Measurements from ENCODE around the gene IFNGR2. TPM values are rescaled to one million over a fixed set of nuclear protein-coding genes. Genes with fewer than 3 reads are reported as not detected.

IFNGR2 gene
- total and polyA plus RNA-seq, 2 donors (not counting 1 experiment from before 2014, with no cell fraction given), result 96.0 to 108 TPM

- peak overlapping the region; percentile 85 for H2AFZ ChIP-seq (ENCODE audit: insufficient read depth, low read depth, low read length, poor library complexity, severe bottlenecking)
- under 1% methylated on average over 57 of the region's 68 CpGs for WGBS (ENCODE audit: insufficient coverage)
- Mint-ChIP-seq H3K9me3 (ENCODE audit: insufficient read depth) (no peaks in the 10 kb centered on the region), H3K27ac (peak overlapping the region; percentile 95), H3K4me3 (peak overlapping the region; percentile 94), H3K4me1 (peaks cover 17% of the 10 kb centered on the region), H3K27me3 (no peaks in the 10 kb centered on the region)
- H3K4me3 ChIP-seq (ENCODE audit: control extremely low read depth in 1 of 5, extremely low read depth in 1 of 5, insufficient read depth in 1 of 5, low read depth in 2 of 5, low read length in 4 of 5), result peak overlapping the region; percentile 70 to 91 (median 78)
- peak overlapping the region; percentile 81 for H3K4me2 ChIP-seq (replicated peaks; ENCODE audit: low read depth, low read length, poor library complexity, severe bottlenecking)
- ChIA-PET POLR2A (interaction anchor here (0.5 to 2.7 kb wide), 11 partner anchors 11 to 708 kb away, joined by 3 to 44 read pairs (median 7); partner anchors contain the start of genes DNAJC28, DONSON, GART and IL10RB), CTCF (interaction anchor here (0.6 to 2.6 kb wide), 11 partner anchors 12 to 282 kb away, joined by 3 to 18 read pairs (median 5); partner anchors contain the start of genes DNAJC28, GART, IFNAR1 and SON)
- no peaks in the 10 kb centered on the region for H3K9me3 ChIP-seq (ENCODE audit: control extremely low read depth in 1 of 3, control insufficient read depth in 2 of 3, insufficient read depth in 1 of 3, low read length in 2 of 3)
- H3K4me1 ChIP-seq (ENCODE audit: control insufficient read depth in 2 of 2, insufficient read depth in 2 of 2, low read length in 2 of 2), result peaks cover 12 to 14% of the 10 kb centered on the region in 2 donors
- peak overlapping the region; percentile 75 for H3K9ac ChIP-seq (ENCODE audit: low read length)
- H3K79me2 ChIP-seq (ENCODE audit: control insufficient read depth, insufficient read depth, low read length), result peaks cover 29% of the 10 kb centered on the region
- TF ChIP-seq EZH2 (IDR thresholded peaks at IDR 0.05; ENCODE audit: borderline replicate concordance, insufficient read depth, low read depth, low read length, poor library complexity, severe bottlenecking) (no peak), CTCF (IDR thresholded peaks at IDR 0.05) (no peak)
- no peak for DNase-seq
- peak; percentile 8 for ATAC-seq (ENCODE audit: low read depth)
- no peaks in the 10 kb centered on the region for H3K36me3 ChIP-seq (replicated peaks in 1 of 2; ENCODE audit: control extremely low read depth in 1 of 2, control insufficient read depth in 1 of 2, extremely low read depth in 1 of 2, insufficient read depth in 2 of 2, low read length in 1 of 2)
- peak overlapping the region; percentile 30 to 95 for H3K27ac ChIP-seq (ENCODE audit: low read length in 2 of 2)
- no peaks in the 10 kb centered on the region for H3K27me3 ChIP-seq (replicated peaks in 1 of 4; ENCODE audit: control extremely low read depth in 1 of 4, control insufficient read depth in 3 of 4, insufficient read depth in 4 of 4, low read length in 3 of 4)
- intact Hi-C loops (cut with micrococcal nuclease), result loop anchor here (1.0 to 10.0 kb wide), 4 partner anchors 163 to 1084 kb away; partner anchors contain the start of genes CFAP298, ITSN1, PAXBP1 and URB1
- H4K20me1 ChIP-seq (ENCODE audit: control insufficient read depth, insufficient read depth, low read length, poor library complexity, severe bottlenecking), result no peaks in the 10 kb centered on the region
These were observed 75.9 kb downstream of the IFNGR2 start for GRCh38 chr21:33478935-33479678.

Data from B cell (primary cell).